ENCODE results near the gene KCNH1.

GRCh38 chr1:210669951-210670350 lies 464.0 kb downstream of the KCNH1 start:
- TF ChIP-seq POLR2AphosphoS5 (IDR thresholded peaks at IDR 0.05; ENCODE audit: low read depth) (no peak), CTCF (conservative IDR thresholded peaks at IDR 0.05; ENCODE audit: low read depth in 2 of 2) (no peak), REST (IDR thresholded peaks at IDR 0.05; ENCODE audit: unreplicated experiment) (no peak), EZH2phosphoT487 (IDR thresholded peaks at IDR 0.05; ENCODE audit: unreplicated experiment) (no peak), STAT1 (IDR thresholded peaks at IDR 0.05; ENCODE audit: unreplicated experiment) (no peak), NANOG (IDR thresholded peaks at IDR 0.05; ENCODE audit: borderline replicate concordance) (no peak), EZH2 (IDR thresholded peaks at IDR 0.05; ENCODE audit: low read depth, unreplicated experiment) (no peak), CREB1 (CRISPR knock-in tag; IDR thresholded peaks at IDR 0.05; ENCODE audit: low read depth) (no peak), JUNB (IDR thresholded peaks at IDR 0.05; ENCODE audit: unreplicated experiment) (no peak), ETS1 (IDR thresholded peaks at IDR 0.05) (no peak)

Data from GM23338 (cell line).